ENCODE results near the gene UFSP1.
A peak's percentile ranks its signal among the peaks of the same experiment; 100 is the strongest.

UFSP1 gene

GRCh38 chr7:100894860-100895700, 5.6 kb upstream of the UFSP1 start:
- DNase-seq, result peak; percentile 50

- DNase-seq, result no peak
Measured at GRCh38 chr7:100893910-100894721, 4.6 kb upstream of the UFSP1 start.

- no peak for DNase-seq
Measured at GRCh38 chr7:100893318-100893895, 3.9 kb upstream of the UFSP1 start.

- no peak for DNase-seq
Measured at GRCh38 chr7:100892364-100893317, 3.1 kb upstream of the UFSP1 start.

DNA sequence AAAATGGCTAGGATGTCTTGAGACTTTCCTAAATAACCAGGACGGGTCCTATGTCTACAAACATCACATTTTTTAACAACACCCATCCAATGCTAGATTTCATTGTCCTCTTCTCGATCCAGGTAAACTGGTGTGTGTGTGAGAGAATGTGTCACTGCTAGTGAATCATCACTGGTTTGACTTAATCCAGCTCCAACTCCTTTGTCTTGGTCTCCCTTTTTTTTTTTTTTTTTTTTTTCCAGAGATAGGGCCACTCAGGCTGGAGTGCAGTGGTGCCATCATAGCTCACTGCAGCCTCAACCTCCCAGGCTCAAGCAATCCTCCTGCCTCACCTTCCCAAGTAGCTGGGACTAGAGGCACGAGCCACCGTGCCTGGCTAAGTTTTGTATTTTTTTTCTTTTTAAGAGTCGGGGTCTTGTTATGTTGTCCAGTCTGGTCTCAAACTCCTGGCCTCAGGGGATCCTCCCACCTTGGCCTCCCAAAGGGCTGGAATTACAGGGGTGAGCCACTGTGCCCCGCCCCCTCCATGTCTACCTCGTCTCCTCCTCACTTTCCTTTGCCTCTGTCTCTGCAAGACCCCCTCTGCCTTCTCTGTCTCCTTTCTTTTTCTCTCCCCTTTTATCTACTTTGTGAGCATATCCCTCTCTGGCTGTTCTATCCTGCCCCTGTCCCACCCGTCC, 2.2 kb upstream of the UFSP1 start:
- no peak for DNase-seq

DNA sequence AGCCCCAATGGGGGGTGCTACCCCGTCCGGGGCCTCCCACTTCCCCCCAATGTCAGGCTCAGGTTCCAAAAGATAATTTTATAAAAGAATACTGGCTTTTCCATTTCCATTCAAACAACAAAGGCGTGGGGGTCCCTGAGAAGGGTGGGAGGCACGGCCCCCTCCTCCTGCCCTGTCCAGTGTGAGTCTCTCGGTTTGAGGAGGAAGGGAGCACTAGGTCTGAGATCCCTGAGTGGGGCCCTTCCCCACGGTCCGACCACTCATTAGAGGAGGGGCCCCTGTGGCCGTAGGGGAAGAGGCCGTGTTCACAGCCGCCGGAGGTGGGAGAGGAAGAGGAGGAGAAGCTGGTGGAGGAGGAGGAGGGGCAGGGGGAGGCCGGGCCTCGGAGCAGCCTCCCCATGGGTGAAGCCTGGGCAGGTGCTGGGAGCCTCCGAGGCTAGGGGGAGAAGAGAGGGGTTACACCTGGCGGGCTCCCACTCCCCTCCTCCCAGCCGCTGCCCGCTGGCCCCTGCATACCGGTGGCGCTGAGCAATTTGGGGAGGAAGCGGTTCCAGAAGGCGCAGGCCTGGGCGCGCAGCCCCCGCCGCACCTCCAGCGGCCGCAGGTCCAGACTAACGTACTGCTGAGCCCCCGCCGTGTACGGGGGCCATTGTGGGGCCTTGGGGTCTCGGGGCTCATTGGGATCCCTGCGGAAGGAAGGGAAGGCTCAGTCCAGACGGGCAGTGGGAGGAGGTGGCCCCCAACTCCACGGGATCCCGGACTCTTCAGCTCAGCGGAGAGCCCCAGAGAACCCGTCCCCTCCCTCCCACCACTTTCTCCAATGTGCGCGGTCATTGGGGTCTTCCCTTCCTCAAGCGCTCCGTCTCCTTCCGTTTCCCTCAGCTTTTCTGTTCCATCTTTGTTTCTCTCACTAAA, 1.4 kb upstream of the UFSP1 start:
- DNase-seq, result no peak

GRCh38 chr7:100888291-100888987, 1.1 kb downstream of the UFSP1 start:
- no peak for DNase-seq

GRCh38 chr7:100887516-100888290, 1.8 kb downstream of the UFSP1 start:
- peak; percentile 45 for DNase-seq

GRCh38 chr7:100886936-100887515, 2.5 kb downstream of the UFSP1 start:
- no peak for DNase-seq

GRCh38 chr7:100886142-100886935, 3.2 kb downstream of the UFSP1 start:
- no peak for DNase-seq

GRCh38 chr7:100885440-100886141, 3.9 kb downstream of the UFSP1 start:
- DNase-seq, result no peak

GRCh38 chr7:100884736-100885439, 4.6 kb downstream of the UFSP1 start:
- peak; percentile 48 for DNase-seq

DNA sequence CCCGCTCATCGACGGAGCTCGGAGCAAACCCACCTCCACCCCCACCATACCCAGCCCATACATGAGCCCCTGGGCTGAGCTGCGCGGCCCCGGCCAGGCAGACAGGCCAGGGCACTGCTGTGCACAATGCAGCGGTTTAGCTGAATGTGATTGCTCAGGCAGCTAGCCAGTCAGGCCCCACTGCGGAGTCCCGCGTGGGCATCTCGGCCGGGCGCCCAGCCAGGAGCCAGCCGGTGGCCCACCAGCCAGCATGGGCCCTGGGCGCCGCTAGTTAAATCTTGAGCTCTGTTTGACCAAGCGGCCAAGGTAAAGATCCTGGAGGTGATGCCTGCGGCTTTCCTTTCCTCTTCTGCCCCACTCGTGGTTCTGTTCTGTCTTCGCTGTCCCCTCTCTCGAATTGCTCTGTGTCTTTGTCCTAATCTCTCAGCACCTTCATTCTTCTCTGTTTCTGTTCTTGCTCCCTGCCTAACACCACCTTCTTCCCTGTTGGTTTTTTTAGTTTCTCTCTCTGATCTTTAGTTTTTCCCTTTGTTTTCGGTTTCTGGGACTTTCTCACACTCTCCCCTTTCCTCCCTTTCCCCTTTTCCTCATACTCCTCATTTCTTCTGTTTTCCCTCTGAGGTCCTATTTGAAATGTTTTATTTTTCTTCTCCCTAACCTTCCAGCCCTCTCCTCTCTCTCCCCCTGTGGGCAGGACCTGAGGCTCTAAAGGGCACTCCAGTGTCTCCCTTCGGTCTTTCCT, 6.6 kb downstream of the UFSP1 start:
- DNase-seq, result no peak

DNA sequence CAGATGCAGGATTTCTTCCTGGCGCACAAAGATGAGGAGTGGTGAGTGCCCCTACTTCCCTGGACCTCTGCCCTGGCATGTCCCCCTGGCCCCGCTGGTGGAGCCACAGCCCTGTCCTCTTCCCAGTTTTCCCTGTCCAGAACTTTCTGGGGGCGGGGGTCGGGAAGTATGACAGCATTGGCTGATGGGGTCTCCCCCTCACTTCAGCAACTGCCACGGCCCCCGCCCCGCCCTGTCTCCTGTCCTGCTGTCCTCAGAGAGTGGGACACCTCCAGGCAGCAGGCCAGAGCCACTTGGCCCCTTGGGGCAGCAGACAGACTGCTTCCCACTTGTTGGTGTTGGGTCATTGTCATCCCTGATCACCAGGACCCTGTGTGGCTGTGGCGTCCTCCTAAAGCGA, 7.3 kb downstream of the UFSP1 start:
- no peak for DNase-seq

GRCh38 chr7:100881136-100881535, 8.4 kb downstream of the UFSP1 start:
- no peak for DNase-seq

GRCh38 chr7:100880645-100881044, 8.9 kb downstream of the UFSP1 start:
- DNase-seq, result no peak

All from effector CD4-positive, alpha-beta T cell (primary cell).